ENCODE results near the gene SLC1A2.

SLC1A2 gene

DNA sequence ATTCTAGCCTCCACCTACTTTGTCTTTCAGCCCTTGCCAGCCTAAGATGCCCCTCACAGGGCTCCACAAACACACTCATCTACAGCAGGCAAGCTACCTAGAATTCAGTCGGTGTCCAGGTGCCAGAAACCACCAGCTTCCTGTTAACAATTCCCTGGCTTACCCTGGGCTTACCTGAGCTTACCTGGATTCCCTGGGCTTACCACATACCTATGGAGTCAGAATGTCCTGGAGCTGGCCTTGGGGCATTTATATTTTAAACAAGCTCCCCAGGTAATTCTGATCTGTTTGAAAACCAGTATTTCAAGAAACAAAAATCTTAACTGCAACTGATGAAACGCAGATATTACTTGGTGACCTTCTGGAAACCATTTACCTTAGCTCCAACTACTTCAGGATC, 123.6 kb downstream of the SLC1A2 start:
- CTCF ChIA-PET: interaction anchor here (0.9 to 1.3 kb wide), 3 partner anchors 9 to 115 kb away, joined by 3 to 4 read pairs (median 3); no protein-coding TSS in a partner anchor
- POLR2A ChIA-PET: no interaction called here
- no peak overlapping the region for H3K4me3 ChIP-seq (ENCODE audit: low read depth, low read length)
- DNase-seq (ENCODE audit: low read depth, low spot score): no peak
- TF ChIP-seq, protein P1, sequence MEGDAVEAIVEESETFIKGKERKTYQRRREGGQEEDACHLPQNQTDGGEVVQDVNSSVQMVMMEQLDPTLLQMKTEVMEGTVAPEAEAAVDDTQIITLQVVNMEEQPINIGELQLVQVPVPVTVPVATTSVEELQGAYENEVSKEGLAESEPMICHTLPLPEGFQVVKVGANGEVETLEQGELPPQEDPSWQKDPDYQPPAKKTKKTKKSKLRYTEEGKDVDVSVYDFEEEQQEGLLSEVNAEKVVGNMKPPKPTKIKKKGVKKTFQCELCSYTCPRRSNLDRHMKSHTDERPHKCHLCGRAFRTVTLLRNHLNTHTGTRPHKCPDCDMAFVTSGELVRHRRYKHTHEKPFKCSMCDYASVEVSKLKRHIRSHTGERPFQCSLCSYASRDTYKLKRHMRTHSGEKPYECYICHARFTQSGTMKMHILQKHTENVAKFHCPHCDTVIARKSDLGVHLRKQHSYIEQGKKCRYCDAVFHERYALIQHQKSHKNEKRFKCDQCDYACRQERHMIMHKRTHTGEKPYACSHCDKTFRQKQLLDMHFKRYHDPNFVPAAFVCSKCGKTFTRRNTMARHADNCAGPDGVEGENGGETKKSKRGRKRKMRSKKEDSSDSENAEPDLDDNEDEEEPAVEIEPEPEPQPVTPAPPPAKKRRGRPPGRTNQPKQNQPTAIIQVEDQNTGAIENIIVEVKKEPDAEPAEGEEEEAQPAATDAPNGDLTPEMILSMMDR (IDR thresholded peaks at IDR 0.05; ENCODE audit: insufficient read depth, low read length, missing control alignments): no peak

DNA sequence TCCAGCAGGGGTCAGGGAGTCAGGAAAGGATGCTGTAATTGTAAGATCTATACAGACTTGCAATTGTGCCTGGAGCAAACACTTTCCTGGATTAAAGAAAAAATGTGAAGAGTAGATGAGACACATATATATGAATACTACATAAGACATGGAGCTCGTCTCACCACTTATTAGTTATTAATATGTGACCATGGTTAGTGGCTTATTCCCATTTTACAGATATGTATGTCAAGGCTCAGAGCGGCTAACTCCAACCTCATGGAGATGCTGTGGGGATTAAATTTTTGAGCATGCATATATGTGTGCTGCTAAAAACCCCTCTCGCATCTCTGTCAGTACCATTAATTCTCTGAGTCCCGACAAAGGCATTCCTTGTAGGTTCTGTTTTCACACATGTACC, 125.7 kb downstream of the SLC1A2 start:
- ChIA-PET POLR2A (interaction anchor here (0.8 kb wide), 1 partner anchor 157 kb away, joined by 3 read pairs; no protein-coding TSS in a partner anchor), CTCF (interaction anchor here (1.1 to 2.1 kb wide), 3 partner anchors 9 to 26 kb away, joined by 3 to 12 read pairs (median 3); no protein-coding TSS in a partner anchor)
- no peak overlapping the region for H3K4me3 ChIP-seq (ENCODE audit: low read depth, low read length)
- no peak for DNase-seq (ENCODE audit: low read depth, low spot score)
- TF ChIP-seq, protein P1 (IDR thresholded peaks at IDR 0.05; ENCODE audit: insufficient read depth, low read length, missing control alignments): no peak

GRCh38 chr11:35293035-35293434, 126.3 kb downstream of the SLC1A2 start:
- DNase-seq (ENCODE audit: low read depth, low spot score): no peak
- CTCF ChIA-PET: interaction anchor here (1.1 to 2.1 kb wide), 3 partner anchors 10 to 27 kb away, joined by 3 to 12 read pairs (median 3); no protein-coding TSS in a partner anchor
- POLR2A ChIA-PET: no interaction called here
- TF ChIP-seq, protein P1 (IDR thresholded peaks at IDR 0.05; ENCODE audit: insufficient read depth, low read length, missing control alignments): no peak
- no peak overlapping the region for H3K4me3 ChIP-seq (ENCODE audit: low read depth, low read length)

DNA sequence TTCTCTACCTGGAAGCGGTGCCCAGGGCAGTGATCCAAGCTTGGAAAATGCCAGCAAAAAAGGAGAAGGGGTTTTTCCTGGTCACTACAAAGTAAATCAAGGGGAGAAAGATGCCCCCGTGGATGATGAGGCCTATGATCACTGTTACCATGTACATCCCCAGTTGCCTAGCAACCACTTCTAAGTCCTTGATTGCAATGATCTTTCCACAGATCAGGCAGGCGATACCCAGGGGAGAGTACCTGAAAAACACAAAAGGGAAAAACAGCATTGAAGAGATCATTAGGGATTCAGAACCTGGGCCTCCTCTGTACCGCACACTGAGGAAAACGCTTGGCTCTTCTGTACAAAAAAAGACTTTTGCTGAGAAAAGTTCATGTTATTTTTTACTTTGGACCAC, 127.1 kb downstream of the SLC1A2 start:
- CTCF ChIA-PET: interaction anchor here (1.0 to 2.1 kb wide), 3 partner anchors 13 to 28 kb away, joined by 3 to 12 read pairs (median 3); no protein-coding TSS in a partner anchor
- POLR2A ChIA-PET: no interaction called here
- TF ChIP-seq, protein P1 (IDR thresholded peaks at IDR 0.05; ENCODE audit: insufficient read depth, low read length, missing control alignments): no peak
- no peak for DNase-seq (ENCODE audit: low read depth, low spot score)
- H3K4me3 ChIP-seq (ENCODE audit: low read depth, low read length): no peak overlapping the region

DNA sequence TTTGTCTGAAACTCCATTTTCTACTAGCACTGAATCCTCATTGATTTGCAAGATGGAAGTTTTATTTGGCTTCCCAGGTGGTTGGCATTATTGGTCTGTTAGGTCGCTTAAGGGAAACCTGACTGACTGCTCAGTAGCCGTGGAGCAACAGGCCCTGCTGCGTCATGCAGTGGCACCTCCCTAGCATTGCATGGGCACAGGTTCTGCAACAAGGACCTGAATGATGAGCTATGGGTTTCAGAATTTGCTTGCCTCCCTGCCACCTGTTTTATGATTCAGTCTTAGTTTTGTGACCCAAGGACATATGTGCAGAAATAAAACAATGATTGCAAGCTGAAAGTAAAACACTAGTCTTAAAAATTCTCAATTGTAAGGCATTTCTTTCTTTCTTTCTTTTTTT, 128.5 kb downstream of the SLC1A2 start:
- no peak overlapping the region for H3K4me3 ChIP-seq (ENCODE audit: low read depth, low read length)
- POLR2A ChIA-PET: no interaction called here
- CTCF ChIA-PET: no interaction called here
- TF ChIP-seq, protein P1 (IDR thresholded peaks at IDR 0.05; ENCODE audit: insufficient read depth, low read length, missing control alignments): no peak
- no peak for DNase-seq (ENCODE audit: low read depth, low spot score)

DNA sequence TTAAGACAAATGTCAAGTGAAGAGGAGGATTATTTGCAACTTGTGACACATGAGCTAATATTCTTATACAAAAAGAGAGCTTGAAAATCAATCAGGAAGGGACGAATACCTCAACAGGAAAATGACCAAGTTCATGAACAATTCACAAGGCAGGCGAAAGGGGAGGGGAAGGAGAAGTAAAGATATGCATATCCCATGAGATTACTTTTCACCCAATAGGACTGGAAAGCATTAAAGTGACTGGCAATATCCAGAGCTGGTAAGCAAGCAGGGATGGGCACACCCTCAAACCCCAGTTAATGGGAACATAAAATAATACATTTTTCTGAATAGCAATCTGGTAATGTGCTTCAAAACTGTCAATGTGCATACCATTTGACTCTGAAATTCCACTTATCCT, 129.5 kb downstream of the SLC1A2 start:
- peak; percentile 10 for DNase-seq (ENCODE audit: low read depth, low spot score)
- TF ChIP-seq, protein P1 (IDR thresholded peaks at IDR 0.05; ENCODE audit: insufficient read depth, low read length, missing control alignments): no peak
- H3K4me3 ChIP-seq (ENCODE audit: low read depth, low read length): no peak overlapping the region
- ChIA-PET POLR2A (interaction anchor here (0.7 kb wide), 1 partner anchor 22 kb away, joined by 3 read pairs; no protein-coding TSS in a partner anchor), CTCF (interaction anchor here (1.2 to 1.3 kb wide), 2 partner anchors 14 to 29 kb away, joined by 3 read pairs; no protein-coding TSS in a partner anchor)
